NCI-H1930 (cell line): ENCODE results near the gene ENO3.

Experiments used
- DNase-seq, 2 experiments: peaks; one replicate each; lab custom pipeline; 2025; lab: John Stamatoyannopoulos, UW

Gene ENO3

GRCh38 chr17:4973256-4974114 is 22.6 kb downstream of the ENO3 start:
- no peak for DNase-seq

- no peak for DNase-seq
Observed at GRCh38 chr17:4974115-4974670, 23.3 kb downstream of the ENO3 start.

- no peak for DNase-seq
Observed at GRCh38 chr17:4978726-4979125, 27.8 kb downstream of the ENO3 start.

- DNase-seq, result peak in 1 of 2 experiments; percentile 33
Observed at GRCh38 chr17:4980644-4981216, 29.8 kb downstream of the ENO3 start.

GRCh38 chr17:4982305-4982704 is 31.4 kb downstream of the ENO3 start:
- DNase-seq, result no peak

- DNase-seq, result no peak
Observed at GRCh38 chr17:4986403-4986802, 35.5 kb downstream of the ENO3 start.

GRCh38 chr17:4986951-4987766 is 36.2 kb downstream of the ENO3 start, which contains the start of gene CAMTA2:
Gene CAMTA2, minus strand, starts transcription at chr17:4987675. Its CDS starts 1,453 bp downstream, at chr17:4986222.
- peak; percentile 88 to 93 for DNase-seq

- no peak for DNase-seq
Observed at GRCh38 chr17:4987767-4988567, 37.0 kb downstream of the ENO3 start.

- DNase-seq, result no peak
Observed at GRCh38 chr17:4994081-4994595, 43.2 kb downstream of the ENO3 start.

GRCh38 chr17:4997302-4998026 is 46.5 kb downstream of the ENO3 start, which contains the start of the genes INCA1 and KIF1C:
Gene INCA1, minus strand, starts transcription at chr17:4997522. Its CDS starts 3,085 bp downstream, at chr17:4994437.
Gene KIF1C, plus strand, starts transcription at chr17:4997950. Its CDS starts 2,297 bp downstream, at chr17:5000247.
- peak; percentile 83 to 89 for DNase-seq

GRCh38 chr17:4998027-4998731 is 47.3 kb downstream of the ENO3 start:
- no peak for DNase-seq

- no peak for DNase-seq
Observed at GRCh38 chr17:4998732-4999429, 48.0 kb downstream of the ENO3 start.

GRCh38 chr17:4999430-5000093 is 48.6 kb downstream of the ENO3 start:
- no peak for DNase-seq

GRCh38 chr17:5000237-5000639 is 49.3 kb downstream of the ENO3 start:
- no peak for DNase-seq

GRCh38 chr17:5002121-5002788 is 51.3 kb downstream of the ENO3 start:
- DNase-seq, result no peak

- no peak for DNase-seq
Observed at GRCh38 chr17:5003214-5003867, 52.4 kb downstream of the ENO3 start.
